ENCODE results near the gene SLC25A13. TPM values are rescaled to one million over a fixed set of nuclear protein-coding genes. Genes with fewer than 3 reads are reported as not detected.

SLC25A13 gene
- total and polyA plus RNA-seq, 2 of the 13 experiments (the other 11 are each of a cell fraction or from before 2014, with no cell fraction given), result 36.2 to 84.9 TPM

DNA sequence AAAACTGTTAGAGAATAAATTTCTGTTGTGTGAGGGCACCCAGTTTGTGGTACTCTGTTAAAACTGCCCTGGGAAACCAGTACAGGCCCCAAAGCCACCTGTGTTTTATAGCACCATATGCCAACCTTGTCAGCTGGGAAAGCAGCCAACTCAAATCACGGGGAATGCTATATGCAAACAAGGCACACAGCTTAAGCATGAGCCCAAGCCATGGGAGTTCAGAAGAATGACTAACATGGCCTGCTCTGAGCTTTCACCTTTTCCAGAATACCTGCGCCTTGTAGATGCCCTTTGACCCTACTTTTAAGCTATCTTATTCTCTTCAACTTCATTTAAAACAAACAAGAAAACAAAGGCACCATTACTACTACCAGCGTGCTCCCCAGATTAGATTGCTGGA is 5.5 kb upstream of the SLC25A13 start (continued):
- TF ChIP-seq NR2C2 (CRISPR knock-in tag; IDR thresholded peaks at IDR 0.05; ENCODE audit: borderline replicate concordance), result peak; percentile 37; the same call in 1 of the 2 replicates
- no peak for TF ChIP-seq HNRNPUL1 (IDR thresholded peaks at IDR 0.05; ENCODE audit: low read depth, low read length)
- no peak for TF ChIP-seq SOX13 (IDR thresholded peaks at IDR 0.05)
- peak in 1 of 2 experiments; percentile 66; a peak in 2 of 4 replicates for TF ChIP-seq SOX13 (CRISPR knock-in tag; conservative IDR thresholded peaks at IDR 0.05 in 1 of 2, IDR thresholded peaks at IDR 0.05 in 1 of 2)
- no peak for TF ChIP-seq CHD2 (IDR thresholded peaks at IDR 0.05; ENCODE audit: low read depth, low read length)
- 0 out of 2 replicates have a peak, but pooled peaks have one; percentile 11 for TF ChIP-seq HDAC2 (CRISPR knock-in tag; IDR thresholded peaks at IDR 0.05)
- TF ChIP-seq, protein P1, sequence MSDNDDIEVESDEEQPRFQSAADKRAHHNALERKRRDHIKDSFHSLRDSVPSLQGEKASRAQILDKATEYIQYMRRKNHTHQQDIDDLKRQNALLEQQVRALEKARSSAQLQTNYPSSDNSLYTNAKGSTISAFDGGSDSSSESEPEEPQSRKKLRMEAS (IDR thresholded peaks at IDR 0.05), result peak; percentile 39; the same call in 1 of the 2 replicates
- peak; percentile 58 to 78; a peak in 3 of 4 replicates for TF ChIP-seq NR2F1 (CRISPR knock-in tag; IDR thresholded peaks at IDR 0.05)
- TF ChIP-seq ATF5 (CRISPR knock-in tag; IDR thresholded peaks at IDR 0.05; ENCODE audit: low read depth), result no peak
- TF ChIP-seq NFIC (IDR thresholded peaks at IDR 0.05; ENCODE audit: low read length), result peak; percentile 76; the same call in 1 of the 2 replicates
- no peak for TF ChIP-seq PPARG (CRISPR knock-in tag; conservative IDR thresholded peaks at IDR 0.05)
- peak; percentile 36; the same call in 1 of the 2 replicates for TF ChIP-seq ZNF335 (CRISPR knock-in tag; IDR thresholded peaks at IDR 0.05)
- no peak for TF ChIP-seq ZNF800 (CRISPR knock-in tag; IDR thresholded peaks at IDR 0.05)
- TF ChIP-seq ZFP90 (CRISPR knock-in tag; IDR thresholded peaks at IDR 0.05; ENCODE audit: borderline replicate concordance), result no peak
- TF ChIP-seq ZNF672 (CRISPR knock-in tag; IDR thresholded peaks at IDR 0.05), result no peak
- TF ChIP-seq, protein P2, sequence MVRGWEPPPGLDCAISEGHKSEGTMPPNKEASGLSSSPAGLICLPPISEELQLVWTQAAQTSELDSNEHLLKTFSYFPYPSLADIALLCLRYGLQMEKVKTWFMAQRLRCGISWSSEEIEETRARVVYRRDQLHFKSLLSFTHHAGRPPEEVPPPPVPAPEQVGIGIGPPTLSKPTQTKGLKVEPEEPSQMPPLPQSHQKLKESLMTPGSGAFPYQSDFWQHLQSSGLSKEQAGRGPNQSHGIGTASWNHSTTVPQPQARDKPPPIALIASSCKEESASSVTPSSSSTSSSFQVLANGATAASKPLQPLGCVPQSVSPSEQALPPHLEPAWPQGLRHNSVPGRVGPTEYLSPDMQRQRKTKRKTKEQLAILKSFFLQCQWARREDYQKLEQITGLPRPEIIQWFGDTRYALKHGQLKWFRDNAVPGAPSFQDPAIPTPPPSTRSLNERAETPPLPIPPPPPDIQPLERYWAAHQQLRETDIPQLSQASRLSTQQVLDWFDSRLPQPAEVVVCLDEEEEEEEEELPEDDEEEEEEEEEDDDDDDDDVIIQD (CRISPR knock-in tag; IDR thresholded peaks at IDR 0.05; ENCODE audit: low read depth), result no peak
- peak; percentile 97 for TF ChIP-seq GFI1 (CRISPR knock-in tag; IDR thresholded peaks at IDR 0.05; ENCODE audit: borderline replicate concordance)
- TF ChIP-seq HHEX (CRISPR knock-in tag; IDR thresholded peaks at IDR 0.05), result 0 out of 2 replicates have a peak, but pooled peaks have one; percentile 20
- no peak for TF ChIP-seq SP2 (CRISPR knock-in tag; IDR thresholded peaks at IDR 0.05)
- TF ChIP-seq, protein P3, sequence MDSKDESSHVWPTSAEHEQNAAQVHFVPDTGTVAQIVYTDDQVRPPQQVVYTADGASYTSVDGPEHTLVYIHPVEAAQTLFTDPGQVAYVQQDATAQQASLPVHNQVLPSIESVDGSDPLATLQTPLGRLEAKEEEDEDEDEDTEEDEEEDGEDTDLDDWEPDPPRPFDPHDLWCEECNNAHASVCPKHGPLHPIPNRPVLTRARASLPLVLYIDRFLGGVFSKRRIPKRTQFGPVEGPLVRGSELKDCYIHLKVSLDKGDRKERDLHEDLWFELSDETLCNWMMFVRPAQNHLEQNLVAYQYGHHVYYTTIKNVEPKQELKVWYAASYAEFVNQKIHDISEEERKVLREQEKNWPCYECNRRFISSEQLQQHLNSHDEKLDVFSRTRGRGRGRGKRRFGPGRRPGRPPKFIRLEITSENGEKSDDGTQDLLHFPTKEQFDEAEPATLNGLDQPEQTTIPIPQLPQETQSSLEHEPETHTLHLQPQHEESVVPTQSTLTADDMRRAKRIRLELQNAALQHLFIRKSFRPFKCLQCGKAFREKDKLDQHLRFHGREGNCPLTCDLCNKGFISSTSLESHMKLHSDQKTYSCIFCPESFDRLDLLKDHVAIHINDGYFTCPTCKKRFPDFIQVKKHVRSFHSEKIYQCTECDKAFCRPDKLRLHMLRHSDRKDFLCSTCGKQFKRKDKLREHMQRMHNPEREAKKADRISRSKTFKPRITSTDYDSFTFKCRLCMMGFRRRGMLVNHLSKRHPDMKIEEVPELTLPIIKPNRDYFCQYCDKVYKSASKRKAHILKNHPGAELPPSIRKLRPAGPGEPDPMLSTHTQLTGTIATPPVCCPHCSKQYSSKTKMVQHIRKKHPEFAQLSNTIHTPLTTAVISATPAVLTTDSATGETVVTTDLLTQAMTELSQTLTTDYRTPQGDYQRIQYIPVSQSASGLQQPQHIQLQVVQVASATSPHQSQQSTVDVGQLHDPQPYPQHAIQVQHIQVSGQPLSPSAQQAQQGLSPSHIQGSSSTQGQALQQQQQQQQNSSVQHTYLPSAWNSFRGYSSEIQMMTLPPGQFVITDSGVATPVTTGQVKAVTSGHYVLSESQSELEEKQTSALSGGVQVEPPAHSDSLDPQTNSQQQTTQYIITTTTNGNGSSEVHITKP (CRISPR knock-in tag; IDR thresholded peaks at IDR 0.05; ENCODE audit: low read depth), result no peak
- TF ChIP-seq KAT7 (CRISPR knock-in tag; IDR thresholded peaks at IDR 0.05; ENCODE audit: borderline replicate concordance), result no peak
- TF ChIP-seq NFKBIZ (CRISPR knock-in tag; IDR thresholded peaks at IDR 0.05), result 0 out of 2 replicates have a peak, but pooled peaks have one; percentile 30
